Stomach (tissue), 9 donors: ENCODE measurements around the gene SDSL. TPM values are rescaled to one million over a fixed set of nuclear protein-coding genes. Genes with fewer than 3 reads are reported as not detected.

ENCODE experiments used
- DNase-seq, 2 donors: peaks; one replicate each; pipeline versions ENCODE4 v3.0.0 to v3.0.0-alpha.2; 2013 to 2019
- H3K27ac ChIP-seq, 5 donors: fragments of 200-600 bp in 4 of 5; sonication (generic) in 4 of 5; one replicate each; pipeline ENCODE4 v1.5.1; 2013 to 2019; ENCODE audit warnings: mild to moderate bottlenecking in 1 of 5, moderate library complexity in 1 of 5
- H3K27me3 ChIP-seq, 3 donors: fragments of 200-600 bp; sonication (generic); one replicate each; pipeline ENCODE4 v1.5.1; 2017 to 2019; ENCODE audit warnings: mixed run types in 1 of 3
- H3K36me3 ChIP-seq, 4 donors: fragments of 200-600 bp; sonication (generic); 1 replicate in 3 of 4; 2 replicates in 1 of 4; pipeline ENCODE4 v1.5.1; 2016 to 2019
- H3K4me1 ChIP-seq, 4 donors: fragments of 200-600 bp; sonication (generic); one replicate each; pipeline ENCODE4 v1.5.1; 2016 to 2019
- H3K4me3 ChIP-seq, 4 donors: fragments of 200-600 bp; sonication (generic) in 3 of 4; one replicate each; pipeline ENCODE4 v1.5.1; 2016 to 2019; ENCODE audit warnings: mild to moderate bottlenecking in 1 of 4
- H3K9me3 ChIP-seq, 4 donors: fragments of 200-600 bp; sonication (generic); one replicate each; pipeline ENCODE4 v1.5.1; 2016 to 2019
- EP300 ChIP-seq: sonication (generic); formaldehyde crosslinking; IDR thresholded peaks from one replicate; pipeline ENCODE4 v1.6.1; 2017; ENCODE audit warnings: antibody characterized with exemption
- POLR2A ChIP-seq, 4 donors: fragments of 450-650 bp; IDR thresholded peaks; one replicate each; pipeline ENCODE4 v1.6.1; 2016; ENCODE audit warnings: antibody characterized with exemption in 4 of 4, control low read depth in 2 of 4, mild to moderate bottlenecking in 1 of 4, moderate library complexity in 1 of 4
- POLR2AphosphoS5 ChIP-seq, 3 donors: sonication (generic); formaldehyde crosslinking; IDR thresholded peaks; one replicate each; pipeline ENCODE4 v1.6.1; 2016; ENCODE audit warnings: antibody characterized with exemption in 3 of 3
- WGBS, 5 donors: extraction: QIAGEN DNeasy Blood & Tissue Kit in 3 of 5; methylation state at CpG; one replicate each; pipeline versions ENCODE4 v1.1.5 to v1.1.7; 2013 to 2018; 5-methylcytosine and 5-hydroxymethylcytosine counted together
- intact Hi-C: fragments of 100-400 bp; cut with DNase I; formaldehyde crosslinking; loops from one replicate; pipeline ENCODE4 v1.15.1; 2023; ENCODE audit warnings: low total_unique reads
- polyA plus RNA-seq, 3 donors: library from polyadenylated mRNA; stranded (reverse); fragments of 200-250 nt; gene quantifications; one replicate each; pipeline ENCODE4 v1.2.3, GENCODE V29; 2013
- total RNA-seq, 5 donors: library from RNA; depleted of rRNA; stranded (reverse); fragments of >200 nt; gene quantifications; one replicate each; pipeline versions ENCODE4 v1.1.0 to v1.2.3, GENCODE V29; 2014 to 2016
- TF ChIP-seq, protein P1 (sequence below), 7 experiments: fragments of 450-650 bp in 4 of 7; fragments of 200-600 bp in 3 of 7; sonication (generic) in 3 of 7; IDR thresholded peaks; one replicate each; pipeline ENCODE4 v1.5.1; 2016 to 2019; ENCODE audit warnings: antibody characterized with exemption in 7 of 7, control low read depth in 2 of 7, mild to moderate bottlenecking in 1 of 7
- donor health status: healthy with polysubstance abuse.
- donor health status: Bipolar disorder and iron deficiency.
- donor health status: healthy.

SDSL gene
- total and polyA plus RNA-seq, 8 donors = 5.9 to 27.2 (median 15.1) TPM; not detected in 2

DNA sequence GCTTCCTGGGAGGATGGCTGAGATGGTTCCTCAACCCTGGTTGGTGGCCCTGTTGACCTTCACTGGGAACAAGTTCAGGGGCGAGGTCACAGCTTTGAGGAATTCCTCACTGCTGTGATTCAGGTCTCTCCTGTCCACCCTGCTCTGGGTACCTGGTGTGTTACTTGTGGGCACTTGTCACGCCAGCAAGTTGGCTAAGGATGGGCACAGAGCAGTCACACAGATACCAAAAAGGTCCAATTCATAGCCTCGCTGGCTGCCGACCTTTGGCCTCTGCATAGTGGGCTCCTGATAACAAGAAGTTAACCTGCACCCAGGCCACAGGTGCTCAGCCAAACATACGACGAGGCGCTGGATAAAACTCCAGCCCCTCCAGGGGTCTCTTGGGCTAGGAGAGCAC, 29.7 kb upstream of the SDSL start:
- no peak overlapping the region for H3K27ac ChIP-seq
- peaks cover 11 to 41% (median 40%) of the 10 kb centered on the region in 4 donors for H3K36me3 ChIP-seq
- TF ChIP-seq POLR2A (IDR thresholded peaks at IDR 0.05) (no peak), EP300 (no peak), POLR2AphosphoS5 (IDR thresholded peaks at IDR 0.05) (no peak)
- TF ChIP-seq, protein P1, sequence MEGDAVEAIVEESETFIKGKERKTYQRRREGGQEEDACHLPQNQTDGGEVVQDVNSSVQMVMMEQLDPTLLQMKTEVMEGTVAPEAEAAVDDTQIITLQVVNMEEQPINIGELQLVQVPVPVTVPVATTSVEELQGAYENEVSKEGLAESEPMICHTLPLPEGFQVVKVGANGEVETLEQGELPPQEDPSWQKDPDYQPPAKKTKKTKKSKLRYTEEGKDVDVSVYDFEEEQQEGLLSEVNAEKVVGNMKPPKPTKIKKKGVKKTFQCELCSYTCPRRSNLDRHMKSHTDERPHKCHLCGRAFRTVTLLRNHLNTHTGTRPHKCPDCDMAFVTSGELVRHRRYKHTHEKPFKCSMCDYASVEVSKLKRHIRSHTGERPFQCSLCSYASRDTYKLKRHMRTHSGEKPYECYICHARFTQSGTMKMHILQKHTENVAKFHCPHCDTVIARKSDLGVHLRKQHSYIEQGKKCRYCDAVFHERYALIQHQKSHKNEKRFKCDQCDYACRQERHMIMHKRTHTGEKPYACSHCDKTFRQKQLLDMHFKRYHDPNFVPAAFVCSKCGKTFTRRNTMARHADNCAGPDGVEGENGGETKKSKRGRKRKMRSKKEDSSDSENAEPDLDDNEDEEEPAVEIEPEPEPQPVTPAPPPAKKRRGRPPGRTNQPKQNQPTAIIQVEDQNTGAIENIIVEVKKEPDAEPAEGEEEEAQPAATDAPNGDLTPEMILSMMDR (IDR thresholded peaks at IDR 0.05) = no peak
- no peaks in the 10 kb centered on the region for H3K9me3 ChIP-seq
- H3K4me1 ChIP-seq = no peaks in the 10 kb centered on the region
- WGBS, 5 donors = 67 to 90% (median 74%) methylated on average over 5 to 7 of the region's 7 CpGs
- intact Hi-C loops = no loop called here
- H3K4me3 ChIP-seq = no peak overlapping the region
- DNase-seq = no peak
- H3K27me3 ChIP-seq = peaks cover 0 to 8% (median 0%) of the 10 kb centered on the region in 3 donors

DNA sequence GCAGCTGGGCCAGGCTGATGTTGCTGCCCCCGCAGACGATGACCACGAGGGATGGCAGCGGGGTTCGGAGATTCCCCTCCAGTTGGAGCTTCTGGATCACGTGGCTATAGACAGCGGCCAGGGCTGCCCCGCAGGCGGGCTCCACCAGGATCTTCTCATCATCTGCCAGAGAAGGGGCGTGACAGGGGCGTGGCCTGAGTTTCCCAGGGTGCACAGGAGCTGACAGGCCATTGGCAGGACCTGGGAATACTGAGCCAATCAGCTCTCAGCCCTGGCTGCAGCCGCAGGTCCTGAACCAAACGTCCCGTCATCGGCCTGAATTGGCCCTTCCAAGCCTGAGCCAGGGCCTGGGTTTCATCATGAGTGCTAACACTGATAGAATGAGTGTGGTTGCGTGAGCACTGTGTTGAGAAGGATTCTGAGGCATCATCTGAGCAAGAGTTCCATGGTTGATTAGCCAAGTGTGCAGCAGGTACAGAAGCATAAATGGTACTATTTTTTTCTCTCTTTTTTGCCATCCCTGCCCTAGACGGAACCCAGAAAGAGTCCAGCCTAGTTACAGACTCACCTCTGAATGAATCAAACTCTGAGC, 29.1 kb upstream of the SDSL start:
- no peak for DNase-seq
- intact Hi-C loops = no loop called here
- Histone ChIP-seq H3K9me3 (no peaks in the 10 kb centered on the region), H3K27ac (no peak overlapping the region), H3K4me3 (no peak overlapping the region), H3K4me1 (no peaks in the 10 kb centered on the region), H3K36me3 (peaks cover 6 to 35% (median 34%) of the 10 kb centered on the region in 4 donors), H3K27me3 (peaks cover 0 to 12% (median 0%) of the 10 kb centered on the region in 3 donors)
- no peak for TF ChIP-seq POLR2AphosphoS5 (IDR thresholded peaks at IDR 0.05)
- no peak for TF ChIP-seq EP300
- TF ChIP-seq, protein P1 (IDR thresholded peaks at IDR 0.05) = no peak
- TF ChIP-seq POLR2A (IDR thresholded peaks at IDR 0.05) = no peak
- WGBS, 5 donors = 59 to 73% (median 66%) methylated on average over 12 to 17 of the region's 17 CpGs

DNA sequence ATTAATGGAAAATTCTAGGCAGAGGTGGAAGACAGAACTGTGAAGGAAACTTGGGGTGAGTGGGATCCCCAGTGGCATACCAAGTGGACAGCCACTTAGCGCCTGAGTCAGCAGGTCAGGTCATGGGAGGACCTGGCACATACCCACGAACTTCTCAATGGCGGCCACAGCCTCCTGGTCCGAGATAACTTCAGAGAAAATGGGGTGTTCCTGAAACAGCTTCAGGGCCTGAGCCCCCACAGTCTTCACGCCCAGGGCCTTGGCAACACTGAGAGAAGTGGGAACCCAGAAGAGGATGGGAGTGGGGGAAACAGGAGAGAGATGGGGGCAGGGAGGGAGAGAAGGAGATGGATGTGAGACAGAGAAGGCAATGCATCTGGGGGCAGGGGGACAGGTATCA, 28.4 kb upstream of the SDSL start:
- intact Hi-C loops = no loop called here
- Histone ChIP-seq H3K36me3 (peaks cover under 1 to 29% (median 28%) of the 10 kb centered on the region in 4 donors), H3K4me3 (no peak overlapping the region), H3K9me3 (no peaks in the 10 kb centered on the region), H3K27me3 (peaks cover 0 to 19% (median 6%) of the 10 kb centered on the region in 3 donors), H3K27ac (no peak overlapping the region), H3K4me1 (no peaks in the 10 kb centered on the region)
- WGBS, 5 donors = 82 to 87% (median 84%) methylated on average over 5 of the region's 5 CpGs
- no peak for DNase-seq
- TF ChIP-seq POLR2AphosphoS5 (IDR thresholded peaks at IDR 0.05) = no peak
- TF ChIP-seq EP300 = no peak
- no peak for TF ChIP-seq POLR2A (IDR thresholded peaks at IDR 0.05)
- TF ChIP-seq, protein P1 (IDR thresholded peaks at IDR 0.05) = no peak

DNA sequence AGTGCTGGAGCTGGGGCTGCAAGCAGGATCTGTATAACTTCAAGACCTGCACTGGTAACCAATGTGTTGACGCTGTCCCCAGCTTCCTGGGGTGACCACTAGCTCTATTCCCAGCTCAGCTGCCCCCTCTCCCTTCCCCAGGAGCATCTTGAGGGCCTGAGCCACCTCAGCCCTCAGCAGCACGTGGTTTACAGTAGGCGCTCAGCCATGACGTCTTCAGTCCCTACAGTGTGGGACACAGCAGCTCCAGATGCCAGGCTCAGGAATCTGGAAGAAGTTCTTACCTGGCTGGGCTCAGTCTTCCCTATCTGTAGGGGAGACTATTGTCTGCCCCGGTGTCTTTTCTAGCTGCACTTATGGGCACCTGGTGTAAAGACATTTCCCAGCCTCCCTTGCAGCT, 27.1 kb upstream of the SDSL start:
- Histone ChIP-seq H3K4me1 (no peaks in the 10 kb centered on the region), H3K27me3 (peaks cover 0 to 33% (median 8%) of the 10 kb centered on the region in 3 donors), H3K36me3 (peaks cover 0 to 15% (median 14%) of the 10 kb centered on the region in 4 donors), H3K4me3 (no peak overlapping the region), H3K27ac (no peak overlapping the region), H3K9me3 (no peaks in the 10 kb centered on the region)
- intact Hi-C loops = no loop called here
- TF ChIP-seq POLR2AphosphoS5 (IDR thresholded peaks at IDR 0.05) = no peak
- TF ChIP-seq EP300 = no peak
- TF ChIP-seq POLR2A (IDR thresholded peaks at IDR 0.05) = no peak
- TF ChIP-seq, protein P1 (IDR thresholded peaks at IDR 0.05) = no peak
- no peak for DNase-seq
- 72 to 82% (median 80%) methylated on average over 5 of the region's 5 CpGs for WGBS, 5 donors
